K562 (cell line): ENCODE results near the gene GP1BA. TPM values are rescaled to one million over a fixed set of nuclear protein-coding genes. Genes with fewer than 3 reads are reported as not detected.

ENCODE experiments used
- ATAC-seq: fragments of 200-7000 bp; cut with Tn5 transposase; 3 replicates; pipeline ENCODE4 v1.9.1; 2020; ENCODE audit warnings: moderate library complexity
- BruUV-seq: library from RNA; stranded (reverse); fragments of 400-500 nt; replicated peaks from 2 replicates; lab custom pipeline; 2021; lab: Mats Ljungman, UMichigan
- CTCF ChIA-PET: fragments of 300-600 bp; formaldehyde crosslinking; extraction: SDS; loops from one replicate; lab custom pipeline; 2021; ENCODE audit warnings: low intra/inter-chr PET ratio; lab: Yijun Ruan, JAX
- POLR2A ChIA-PET: fragments of 300-600, 350-650 bp; sonication (Branson Sonifier 250); formaldehyde crosslinking; extraction: SDS; loops from one replicate; lab custom pipeline; 2021; ENCODE audit warnings: antibody characterized with exemption, inconsistent platforms; lab: Yijun Ruan, JAX
- DNase-seq, 4 experiments: peaks; one replicate each; pipeline versions ENCODE4 v3.0.0 to v3.0.0-alpha.2; 2011 to 2018; ENCODE audit warnings: low spot score in 3 of 4, mixed read lengths in 3 of 4; ENCODE audit errors: extremely low read depth in 1 of 4
- FAIRE-seq: peaks from 2 replicates; lab custom pipeline; 2011; peaks lifted over from hg19 to GRCh38; lab: Jason Lieb, UNC
- H2AFZ ChIP-seq: 2 replicates; pipeline ENCODE4 v1.6.0; 2011; ENCODE audit warnings: low read depth, low read length, control low read depth, inconsistent platforms
- H3K27ac ChIP-seq: fragments of 200-600 bp; 3 replicates; pipeline ENCODE4 v1.8.0; 2011; ENCODE audit warnings: low read depth, mild to moderate bottlenecking, control low read depth, inconsistent platforms, low read length, moderate library complexity, mixed read lengths; ENCODE audit errors: extremely low read depth
- H3K27me3 ChIP-seq, 2 experiments: fragments of 300-600 bp in 1 of 2; 2 replicates in 1 of 2; 3 replicates in 1 of 2; pipeline versions ENCODE4 v1.6.0 to v1.8.0; 2011; ENCODE audit warnings: inconsistent platforms in 2 of 2, low read length in 2 of 2, mild to moderate bottlenecking in 1 of 2, mixed read lengths in 1 of 2, moderate library complexity in 1 of 2; ENCODE audit not compliant: control insufficient read depth in 2 of 2, insufficient read depth in 2 of 2
- H3K36me3 ChIP-seq: fragments of 300-600 bp; 3 replicates; pipeline ENCODE4 v1.8.0; 2011; ENCODE audit warnings: mild to moderate bottlenecking, low read length, inconsistent platforms; ENCODE audit not compliant: control insufficient read depth, insufficient read depth
- H3K4me1 ChIP-seq, 2 experiments: fragments of 200-600 bp in 1 of 2; replicated peaks in 1 of 2; 2 replicates in 1 of 2; 3 replicates in 1 of 2; pipeline versions ENCODE4 v1.5.1 to v1.8.0; 2011; ENCODE audit warnings: inconsistent platforms in 2 of 2, low read length in 2 of 2, mild to moderate bottlenecking in 1 of 2, mixed read lengths in 1 of 2, moderate library complexity in 1 of 2; ENCODE audit not compliant: control insufficient read depth in 2 of 2, insufficient read depth in 2 of 2
- H3K4me2 ChIP-seq: 2 replicates; pipeline ENCODE4 v1.6.1; 2011; ENCODE audit warnings: low read length, control low read depth, inconsistent platforms, mixed read lengths; ENCODE audit not compliant: insufficient read depth
- H3K4me3 ChIP-seq: fragments of 200-600 bp; sonication (generic), shearing (Covaris generic); 2 replicates; pipeline ENCODE4 v1.5.1; 2016; ENCODE audit warnings: control low read depth, inconsistent platforms
- H3K79me2 ChIP-seq: fragments of 200-600 bp; 3 replicates; pipeline ENCODE4 v1.8.0; 2011; ENCODE audit warnings: low read length, inconsistent platforms; ENCODE audit not compliant: control insufficient read depth, insufficient read depth
- H3K9ac ChIP-seq, 2 experiments: 2 replicates each; pipeline versions ENCODE4 v1.6.0 to v1.6.1; 2011; ENCODE audit warnings: low read depth in 2 of 2, low read length in 2 of 2, control low read depth in 1 of 2, inconsistent platforms in 1 of 2, mild to moderate bottlenecking in 1 of 2, mixed read lengths in 1 of 2; ENCODE audit not compliant: insufficient read depth in 1 of 2
- H3K9me1 ChIP-seq: one replicate; pipeline ENCODE4 v1.6.0; 2011; ENCODE audit warnings: inconsistent platforms, mild to moderate bottlenecking, low read length, moderate library complexity; ENCODE audit not compliant: control insufficient read depth, insufficient read depth
- H3K9me3 ChIP-seq: replicated peaks from 2 replicates; pipeline ENCODE4 v1.5.1; 2011; ENCODE audit warnings: low read depth, low read length, inconsistent platforms; ENCODE audit not compliant: control insufficient read depth, insufficient read depth
- H4K20me1 ChIP-seq: replicated peaks from 2 replicates; pipeline ENCODE4 v1.6.1; 2011; ENCODE audit warnings: low read length, inconsistent platforms, mixed read lengths; ENCODE audit not compliant: control insufficient read depth, insufficient read depth
- NR3C1 ChIP-seq: sonication (generic); formaldehyde crosslinking; IDR thresholded peaks from 2 replicates; pipeline ENCODE4 v1.8.1; 2022; ENCODE audit warnings: missing genetic modification reagents
- PHF20 ChIP-seq: fragments of 450-650 bp; IDR thresholded peaks from 2 replicates; pipeline ENCODE4 v1.6.1; 2018; ENCODE audit not compliant: partially characterized antibody
- PHF21A ChIP-seq: fragments of 450-650 bp; IDR thresholded peaks from 2 replicates; pipeline ENCODE4 v1.6.1; 2017; ENCODE audit warnings: low read depth, borderline replicate concordance
- RAD51 ChIP-seq: fragments of 450-650 bp; IDR thresholded peaks from 2 replicates; pipeline ENCODE4 v1.7.1; 2016; ENCODE audit warnings: low read depth, mild to moderate bottlenecking, borderline replicate concordance
- RBFOX2 ChIP-seq: fragments of 200-400 bp; formaldehyde crosslinking; IDR thresholded peaks from 2 replicates; pipeline ENCODE4 v1.6.1; 2017; ENCODE audit warnings: low read depth, mild to moderate bottlenecking, low read length, moderate library complexity
- TRIM25 ChIP-seq: fragments of 450-650 bp; IDR thresholded peaks from 2 replicates; pipeline ENCODE4 v1.7.0; 2016; ENCODE audit warnings: borderline replicate concordance
- ZBTB2 ChIP-seq: fragments of 450-650 bp; IDR thresholded peaks from 2 replicates; pipeline ENCODE4 v1.6.1; 2016; ENCODE audit warnings: antibody characterized with exemption
- WGBS: fragments of 100-300 bp; shearing (Covaris generic); methylation state at CpG from one replicate; pipeline ENCODE4 v1.1.6; 2016; ENCODE audit warnings: low coverage, mixed read lengths; ENCODE audit not compliant: insufficient coverage; ENCODE audit errors: missing lambda C conversion rate; 5-methylcytosine and 5-hydroxymethylcytosine counted together
- in situ Hi-C: fragments of 300-500 bp; cut with MboI; formaldehyde crosslinking; loops from 4 replicates; pipeline ENCODE4 v1.15.0; 2018; ENCODE audit warnings: inconsistent platforms, mixed read lengths
- intact Hi-C: fragments of 100-400 bp; cut with micrococcal nuclease; formaldehyde crosslinking; loops from 2 replicates; pipeline ENCODE4 v1.14.2; 2022
- polyA plus RNA-seq, 8 experiments: library from polyadenylated mRNA; depleted of rRNA in 4 of 8; stranded (reverse) in 5 of 8; unstranded in 3 of 8; fragments of >200 nt; fragmentation: Nextera tagmentation in 2 of 8; fragmentation: Illumina TruSeq in 1 of 8; extraction: Ambion mirVana in 2 of 8; extraction: Trizol in 1 of 8; gene quantifications; 2 replicates each; pipeline versions ENCODE4 v1.2.1 to v1.2.3, GENCODE V29; 2011 to 2014; ENCODE audit warnings: inconsistent platforms in 1 of 8, missing spikeins in 1 of 8
- total RNA-seq, 7 experiments: library from RNA; depleted of rRNA in 6 of 7; stranded (reverse); fragments of >200 nt in 6 of 7; fragmentation: Illumina TruSeq in 2 of 7; extraction: Trizol in 2 of 7; gene quantifications; 2 replicates each; pipeline versions ENCODE4 v1.2.1 to v1.2.3, GENCODE V29; 2011 to 2021; ENCODE audit warnings: low replicate concordance in 1 of 7

GP1BA gene
- total and polyA plus RNA-seq, 9 of the 15 experiments (the other 6 are each of a cell fraction or from before 2014, with no cell fraction given) = 0.01 TPM; not detected in 8

GRCh38 chr17:4972322-4972721 lies 40.2 kb downstream of the GP1BA start:
- Histone ChIP-seq H3K4me2 (no peak overlapping the region), H3K9ac (peak overlapping the region in 1 of 2 experiments; percentile 45; a peak in 1 of 4 replicates), H3K27ac (no peak overlapping the region)
- CTCF ChIA-PET = interaction anchor here (0.6 kb wide), 1 partner anchor 271 kb away, joined by 3 read pairs; no protein-coding TSS in a partner anchor
- in situ Hi-C loops = no loop called here
- no peak for DNase-seq
- intact Hi-C loops = no loop called here
- TF ChIP-seq PHF21A = no peak
- no peak for TF ChIP-seq PHF20
- no peak for TF ChIP-seq RAD51
- no peak for TF ChIP-seq TRIM25
- TF ChIP-seq NR3C1 (CRISPR knock-in tag) = no peak
- 0 out of 2 replicates have a peak, but pooled peaks have one; percentile 25 for TF ChIP-seq RBFOX2
- TF ChIP-seq ZBTB2 = no peak
- TF ChIP-seq, all 486 proteins: peak for 1
- WGBS = 84% methylated on average over 9 of the region's 12 CpGs
- POLR2A ChIA-PET = no interaction called here
- Histone ChIP-seq H2AFZ (no peak overlapping the region), H3K27me3 (no peaks in the 10 kb centered on the region), H3K4me1 (peaks cover 17 to 21% of the 10 kb centered on the region in 2 experiments), H3K4me3 (no peak overlapping the region), H3K36me3 (peaks cover 74% of the 10 kb centered on the region; the same call in 2 of the 3 replicates), H4K20me1 (no peaks in the 10 kb centered on the region), H3K79me2 (peaks cover 12% of the 10 kb centered on the region; the same call in 2 of the 3 replicates), H3K9me3 (no peaks in the 10 kb centered on the region), H3K9me1 (no peaks in the 10 kb centered on the region)
- BruUV-seq = TSS peak; percentile 17
- ATAC-seq (no peak), FAIRE-seq (no peak)
